Left forelimb (tissue), 1 donor: ENCODE measurements around the gene APP.

Source experiments
- DNase-seq: peaks from one replicate; pipeline ENCODE4 v3.0.0-alpha.2; 2018; ENCODE audit warnings: low spot score

The APP gene

GRCh38 chr21:25977068-25977611 is 193.4 kb downstream of the APP start:
- DNase-seq = no peak

GRCh38 chr21:25974964-25975363 is 195.6 kb downstream of the APP start:
- no peak for DNase-seq

- DNase-seq = no peak
Measured at GRCh38 chr21:25970254-25970930, 200.2 kb downstream of the APP start.

GRCh38 chr21:25967901-25968438 is 202.6 kb downstream of the APP start:
- no peak for DNase-seq

- no peak for DNase-seq
Measured at GRCh38 chr21:25967181-25967900, 203.2 kb downstream of the APP start.

DNA sequence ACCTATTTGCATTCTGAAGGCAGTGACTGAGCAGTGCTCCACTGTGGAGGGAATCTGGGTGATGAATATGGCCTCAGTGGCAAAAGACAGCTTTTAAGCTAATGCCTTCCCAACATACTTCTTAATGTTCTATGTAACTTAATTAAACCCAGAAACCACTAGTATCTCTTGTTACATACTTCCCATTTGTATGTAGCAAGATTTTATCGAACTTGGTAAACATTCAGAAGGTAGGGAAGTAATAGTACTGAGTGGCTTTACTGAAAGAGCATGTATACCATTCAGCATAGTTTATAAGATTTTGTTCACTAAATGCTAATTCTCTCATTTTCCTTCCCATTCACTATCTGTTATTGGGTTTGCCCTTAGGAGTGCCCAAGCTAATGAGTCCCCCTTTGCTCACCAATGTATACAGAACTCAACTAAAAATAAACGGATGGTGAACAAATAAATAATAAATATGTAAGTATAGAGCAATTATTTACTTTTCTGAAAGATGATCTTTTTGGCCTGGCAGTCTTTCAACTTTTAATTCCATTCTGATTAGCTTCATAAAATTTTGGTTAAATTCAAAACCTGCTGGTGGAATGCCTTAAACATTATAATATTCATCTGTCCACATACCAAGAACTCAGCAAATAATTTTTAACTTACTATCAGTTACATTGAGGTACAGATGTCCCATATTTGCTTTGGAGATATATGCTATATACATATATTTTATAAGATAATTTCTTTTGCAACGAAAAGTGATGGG is 204.4 kb downstream of the APP start:
- DNase-seq = no peak

GRCh38 chr21:25964926-25965325 is 205.6 kb downstream of the APP start:
- DNase-seq = no peak

- DNase-seq = no peak
Measured at GRCh38 chr21:25964015-25964414, 206.6 kb downstream of the APP start.

DNA sequence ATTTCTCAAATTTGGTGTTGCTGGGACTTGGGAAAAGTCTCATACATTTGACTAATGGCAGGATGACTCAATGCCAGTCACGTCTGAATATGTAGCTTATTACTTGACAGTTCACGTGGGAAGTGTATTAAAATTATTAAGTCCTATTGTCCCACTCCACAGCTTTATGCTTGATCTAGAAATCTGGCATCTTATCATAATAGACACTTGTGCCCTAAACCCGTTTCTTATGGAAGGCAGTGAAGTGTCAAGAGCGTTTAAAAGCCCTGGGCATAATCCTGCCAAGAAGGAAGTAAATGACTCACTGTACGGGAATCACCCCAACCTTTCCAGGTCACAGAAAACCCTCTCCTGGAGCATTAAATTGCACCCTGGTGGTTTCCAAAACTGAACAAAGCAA is 207.4 kb downstream of the APP start:
- no peak for DNase-seq

DNA sequence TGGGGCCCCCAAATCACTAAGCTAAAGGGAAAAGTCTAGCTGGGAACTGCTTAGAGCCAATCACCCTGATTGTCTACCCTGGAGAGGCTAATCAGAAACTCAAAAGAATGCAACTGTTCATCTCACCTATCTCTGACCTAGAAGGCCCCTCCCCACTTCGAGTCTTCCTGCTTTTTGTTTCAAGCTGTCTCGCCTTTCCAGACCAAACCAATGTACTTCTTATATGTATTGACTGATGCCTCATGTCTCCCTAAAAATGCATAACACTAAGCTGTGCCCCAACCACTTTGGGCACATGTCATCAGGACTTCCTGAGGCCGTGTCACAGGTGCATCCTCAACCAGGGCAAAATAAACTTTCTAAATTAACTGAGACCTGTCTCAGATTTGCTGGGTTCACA is 209.5 kb downstream of the APP start:
- no peak for DNase-seq

DNA sequence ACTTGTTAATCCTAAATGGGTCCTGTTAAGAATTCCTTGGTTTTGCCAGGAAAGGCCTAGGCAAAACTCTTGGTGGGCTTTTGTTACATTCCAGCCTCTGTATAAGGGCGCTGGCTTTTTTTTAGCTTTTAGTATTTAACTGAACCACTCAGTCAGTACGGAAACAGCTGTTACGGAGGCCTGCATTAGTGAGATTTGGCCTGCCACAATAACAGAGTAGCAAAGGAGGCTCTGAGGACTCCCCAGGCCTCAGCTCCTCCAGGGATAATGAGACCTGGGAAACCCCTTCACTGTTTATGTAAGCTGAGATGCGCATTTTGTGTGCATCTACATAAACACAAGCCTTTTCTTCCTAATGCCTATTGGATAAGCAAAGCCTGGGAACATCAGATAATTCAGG is 210.2 kb downstream of the APP start:
- DNase-seq = no peak

GRCh38 chr21:25959799-25960198 is 210.8 kb downstream of the APP start:
- no peak for DNase-seq

DNA sequence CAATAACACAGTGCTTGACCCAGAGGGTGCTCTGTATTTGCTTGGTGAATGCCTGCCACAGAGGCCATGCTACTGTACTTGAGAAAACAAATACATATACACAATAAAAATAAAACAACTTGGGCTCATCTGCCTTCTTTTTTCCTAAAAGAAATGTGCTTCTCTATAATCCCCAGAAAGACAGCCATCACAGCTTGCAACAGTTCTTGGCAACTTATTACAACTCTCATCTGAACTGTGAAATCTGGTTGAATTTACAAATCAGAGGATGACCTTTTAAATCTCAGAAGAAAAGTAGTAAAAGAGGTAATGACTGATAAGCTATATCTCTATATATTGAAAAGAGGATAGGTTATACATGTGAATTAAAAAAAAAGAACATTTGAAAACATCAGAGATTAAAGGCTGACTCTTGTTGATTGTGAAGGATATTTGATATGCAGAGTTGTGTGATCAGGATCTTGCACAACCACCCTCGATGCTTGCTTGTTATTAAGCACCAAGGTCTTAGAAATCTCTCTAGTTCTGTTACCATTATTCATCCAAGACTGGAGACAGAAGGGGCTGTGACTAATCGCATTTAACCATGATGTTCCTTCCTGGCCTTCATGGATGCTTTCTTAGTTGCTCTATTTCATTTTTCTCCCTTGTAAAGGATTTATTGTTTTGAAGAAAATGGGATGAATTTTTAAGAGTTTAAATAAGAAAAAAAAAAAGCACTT is 213.4 kb downstream of the APP start:
- no peak for DNase-seq

DNA sequence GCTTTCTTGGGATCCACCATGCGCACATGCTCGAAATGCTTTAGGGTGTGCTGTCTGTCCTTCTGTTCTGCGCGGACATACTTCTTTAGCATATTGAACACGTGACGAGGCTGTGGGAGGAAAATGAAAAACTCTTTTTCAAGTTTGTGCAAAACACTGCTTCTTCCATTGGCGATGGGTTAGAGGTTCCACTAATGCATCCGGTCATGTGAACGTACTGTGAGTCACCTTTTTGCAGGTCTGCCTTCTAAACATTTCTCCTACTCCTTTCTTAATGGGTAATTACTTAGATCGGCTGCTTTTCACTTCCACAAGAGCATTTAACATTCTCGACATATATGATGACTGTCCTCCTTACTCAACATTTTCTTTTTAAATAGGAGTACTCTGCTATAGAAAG is 214.9 kb downstream of the APP start:
- no peak for DNase-seq

- no peak for DNase-seq
Measured at GRCh38 chr21:25953659-25954058, 216.9 kb downstream of the APP start.

DNA sequence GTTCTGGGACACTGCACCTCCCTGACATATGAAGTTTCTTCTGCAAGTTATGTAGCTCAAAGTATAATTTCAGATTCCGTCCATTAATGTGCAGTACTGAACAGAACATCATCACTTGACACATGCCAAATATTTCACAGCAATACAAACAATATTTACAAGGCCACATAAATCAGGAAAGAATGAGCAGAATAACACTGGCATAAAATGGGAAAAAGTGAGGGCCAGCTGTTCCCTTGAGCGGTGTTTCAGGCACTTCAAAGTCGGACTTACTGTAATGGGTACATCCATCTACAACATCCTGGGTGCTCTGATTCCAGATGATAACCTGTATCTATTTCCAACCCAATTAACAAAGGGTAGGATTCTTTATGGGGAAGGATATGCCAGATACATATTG is 217.4 kb downstream of the APP start:
- DNase-seq = no peak

DNA sequence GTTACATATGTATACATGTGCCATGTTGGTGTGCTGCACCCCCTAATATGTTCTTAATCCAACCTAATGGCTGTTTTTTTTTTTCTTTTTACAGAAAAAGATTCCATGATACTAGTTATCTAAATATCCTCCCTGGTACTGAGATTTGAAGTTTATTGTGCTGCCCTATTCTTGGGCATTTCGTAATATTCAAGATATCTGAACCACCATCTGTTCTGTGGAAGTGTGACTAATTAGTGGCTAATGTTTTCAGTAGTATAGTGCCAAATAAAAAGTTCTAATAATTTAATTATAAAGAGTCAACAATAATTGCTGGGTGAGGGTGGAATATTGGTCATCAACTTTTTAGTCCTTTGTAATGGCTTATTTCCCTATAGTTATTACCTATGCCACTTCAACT is 218.3 kb downstream of the APP start:
- DNase-seq = no peak

DNA sequence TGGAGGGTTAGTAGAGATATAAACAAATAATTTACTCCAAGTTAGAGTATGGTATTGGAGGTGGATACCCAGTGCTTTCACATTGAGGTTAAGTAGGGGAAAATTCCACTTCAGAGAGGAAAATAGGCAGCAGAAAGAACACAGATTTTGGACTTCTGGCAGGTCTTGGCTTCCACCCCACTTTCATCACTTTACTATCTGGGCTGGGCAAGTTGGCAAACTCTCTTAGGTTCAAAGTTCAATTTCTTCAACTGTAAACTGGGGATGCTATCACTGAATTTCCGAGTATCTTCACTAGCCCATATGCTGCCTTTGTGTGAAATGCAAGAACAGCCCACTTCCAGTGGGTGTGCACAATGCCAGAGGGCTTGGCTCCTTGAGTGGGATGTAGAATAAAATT is 220.9 kb downstream of the APP start:
- no peak for DNase-seq

- DNase-seq = no peak
Measured at GRCh38 chr21:25944672-25945213, 225.8 kb downstream of the APP start.

GRCh38 chr21:25944082-25944481 is 226.5 kb downstream of the APP start:
- no peak for DNase-seq

GRCh38 chr21:25942135-25942534 is 228.4 kb downstream of the APP start:
- DNase-seq = no peak

DNA sequence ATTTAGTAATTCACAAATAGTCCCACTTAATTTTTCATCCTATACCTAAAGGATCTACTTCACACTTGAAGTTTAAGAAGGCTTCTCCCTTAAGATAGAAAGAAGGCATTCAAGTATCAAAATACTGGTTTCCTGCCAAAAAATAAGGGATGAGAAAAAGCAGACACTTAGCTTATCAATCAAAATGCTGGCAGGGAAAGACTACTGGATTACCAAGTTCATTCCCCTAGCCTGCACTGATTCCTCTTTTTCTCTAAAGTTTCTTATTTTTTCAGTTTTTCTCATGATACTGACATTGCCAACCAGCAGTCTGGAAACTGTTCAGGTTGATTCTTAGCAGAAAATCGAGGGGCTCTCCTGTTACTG is 231.2 kb downstream of the APP start:
- DNase-seq = no peak
